ENCODE data around the gene FBRS. TPM values are rescaled to one million over a fixed set of nuclear protein-coding genes. Genes with fewer than 3 reads are reported as not detected.
A peak's percentile ranks its signal among the peaks of the same experiment; 100 is the strongest.

FBRS gene
- total RNA-seq, 2 donors from 2014 or later, result 42.3 to 42.5 TPM

DNA sequence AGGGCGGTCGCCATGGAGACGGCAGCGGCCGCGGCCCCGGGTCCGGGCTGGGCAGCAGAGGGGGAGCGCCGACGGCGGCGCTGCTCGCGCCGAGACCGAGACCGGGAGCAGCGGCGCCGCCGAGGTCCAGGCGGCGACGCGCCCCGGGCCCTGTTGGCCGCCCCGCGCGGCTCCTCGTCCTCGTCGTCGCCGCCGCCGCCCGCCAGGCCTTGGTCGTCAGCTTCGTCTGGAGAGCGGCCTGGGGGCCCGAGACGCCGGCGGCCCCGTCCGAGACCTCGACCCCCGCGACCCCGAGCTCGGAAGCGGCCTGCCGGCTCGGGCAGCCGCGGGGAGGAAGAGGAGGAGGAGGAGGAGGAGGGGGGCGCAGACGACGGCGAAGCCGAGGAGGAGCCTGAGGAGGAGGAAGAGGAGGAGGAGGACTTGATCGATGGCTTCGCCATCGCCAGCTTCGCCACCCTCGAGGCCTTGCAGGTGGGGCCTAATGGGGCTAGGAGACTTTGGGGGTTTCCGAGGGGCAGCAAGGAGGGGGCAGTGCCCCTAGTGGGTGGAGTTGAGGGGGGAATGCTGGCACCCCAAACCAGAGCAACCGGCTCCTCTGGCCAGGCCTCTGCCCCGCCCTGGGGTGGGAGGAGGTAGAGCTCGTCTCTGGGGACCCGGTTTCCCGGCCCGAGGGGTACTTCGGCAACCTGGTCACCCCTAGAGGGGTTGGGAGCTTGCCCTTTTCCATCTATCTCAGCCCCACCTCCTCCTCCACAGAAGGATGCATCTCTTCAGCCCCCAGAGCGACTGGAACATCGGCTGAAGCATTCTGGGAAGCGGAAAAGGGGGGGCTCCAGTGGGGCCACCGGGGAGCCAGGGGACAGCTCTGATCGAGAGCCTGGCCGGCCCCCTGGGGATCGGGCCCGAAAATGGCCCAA is 1.5 kb downstream of the FBRS start:
- DNase-seq (ENCODE audit: low spot score), result peak; percentile 84
- intact Hi-C loops (cut with DNase I), result loop anchor here in 1 of 2 donors (10.0 kb wide), 1 partner anchor 515 kb away; no protein-coding TSS in a partner anchor

DNA sequence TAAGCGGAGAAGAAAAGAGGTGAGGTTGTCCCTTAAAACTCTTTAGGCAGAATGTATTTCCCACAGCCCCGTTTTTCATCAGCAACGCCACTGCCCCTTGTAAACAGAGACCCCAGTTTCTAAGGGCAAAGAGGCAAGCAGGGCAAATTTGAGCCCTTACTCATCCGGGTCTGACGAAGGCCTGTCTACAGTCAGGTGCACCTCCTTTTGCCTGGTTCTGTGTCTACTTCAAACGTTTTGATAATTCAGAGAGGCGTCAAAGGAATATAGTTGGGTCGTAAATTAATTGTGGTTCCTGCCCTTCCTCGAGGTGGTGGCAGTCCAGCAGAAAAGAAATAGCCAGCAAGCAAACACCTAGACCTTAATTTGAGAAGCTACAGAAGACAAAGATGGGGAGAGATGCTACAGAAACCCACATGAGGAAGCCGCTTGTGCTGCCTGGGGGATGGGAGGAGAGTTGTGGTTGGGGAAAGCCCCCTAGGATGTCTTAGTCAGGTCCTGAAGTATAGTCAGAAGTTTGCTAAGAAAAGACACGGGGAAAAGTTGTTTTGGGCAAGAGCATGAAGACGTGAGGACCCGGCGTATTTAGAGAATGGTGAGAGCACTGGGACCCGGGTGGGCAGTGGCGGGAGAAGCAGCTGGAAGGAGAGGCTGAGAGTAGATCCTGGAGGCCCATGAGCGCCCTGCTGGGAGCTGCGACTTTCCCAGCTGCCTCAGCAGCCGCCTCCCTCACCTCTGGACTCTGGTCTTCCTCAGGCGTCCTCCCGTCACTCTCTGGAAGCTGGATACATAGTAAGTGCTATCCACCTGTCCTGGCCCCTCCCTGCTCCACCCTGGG is 2.4 kb downstream of the FBRS start:
- no peak for DNase-seq (ENCODE audit: low spot score)
- intact Hi-C loops (cut with DNase I), result loop anchor here in 1 of 2 donors (10.0 kb wide), 1 partner anchor 514 kb away; no protein-coding TSS in a partner anchor

DNA sequence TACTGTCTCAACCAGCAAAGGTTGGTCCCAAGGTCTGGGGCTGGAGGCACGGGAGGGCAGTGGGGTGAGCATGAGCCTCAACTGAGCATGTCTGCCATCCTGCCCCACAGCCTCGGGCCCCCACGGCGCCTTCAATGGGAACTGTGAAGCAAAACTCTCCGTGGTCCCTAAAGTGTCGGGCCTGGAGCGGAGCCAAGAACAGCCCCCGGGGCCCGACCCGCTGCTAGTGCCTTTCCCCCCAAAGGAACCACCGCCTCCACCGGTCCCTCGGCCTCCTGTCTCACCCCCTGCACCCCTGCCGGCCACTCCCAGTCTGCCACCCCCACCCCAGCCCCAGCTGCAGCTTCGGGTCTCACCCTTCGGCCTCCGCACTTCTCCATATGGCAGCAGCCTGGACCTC is 4.2 kb downstream of the FBRS start:
- no peak for DNase-seq (ENCODE audit: low spot score)
- intact Hi-C loops (cut with DNase I), result loop anchor here in 1 of 2 donors (10.0 kb wide), 1 partner anchor 512 kb away; no protein-coding TSS in a partner anchor

DNA sequence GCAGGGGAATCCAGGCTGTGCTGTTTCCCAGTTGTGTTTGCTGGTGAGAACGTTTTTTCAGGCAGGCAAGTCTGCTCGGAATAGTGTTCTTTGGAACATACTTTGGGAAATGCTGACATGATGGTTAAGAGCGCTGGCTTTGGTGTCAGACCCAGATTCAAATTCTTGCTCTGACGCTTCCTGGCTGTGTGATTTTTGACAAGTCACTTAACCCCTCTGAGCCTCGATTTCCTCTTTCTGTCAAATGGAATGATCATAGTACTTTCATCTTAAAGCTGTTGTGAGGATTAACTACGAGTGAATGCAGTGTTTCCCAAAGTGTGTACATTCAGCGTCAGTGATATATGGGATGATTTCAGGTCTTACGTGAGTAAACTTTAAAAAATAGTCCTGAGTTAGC is 4.8 kb downstream of the FBRS start:
- no peak for DNase-seq (ENCODE audit: low spot score)
- intact Hi-C loops (cut with DNase I), result loop anchor here in 1 of 2 donors (10.0 kb wide), 1 partner anchor 512 kb away; no protein-coding TSS in a partner anchor

DNA sequence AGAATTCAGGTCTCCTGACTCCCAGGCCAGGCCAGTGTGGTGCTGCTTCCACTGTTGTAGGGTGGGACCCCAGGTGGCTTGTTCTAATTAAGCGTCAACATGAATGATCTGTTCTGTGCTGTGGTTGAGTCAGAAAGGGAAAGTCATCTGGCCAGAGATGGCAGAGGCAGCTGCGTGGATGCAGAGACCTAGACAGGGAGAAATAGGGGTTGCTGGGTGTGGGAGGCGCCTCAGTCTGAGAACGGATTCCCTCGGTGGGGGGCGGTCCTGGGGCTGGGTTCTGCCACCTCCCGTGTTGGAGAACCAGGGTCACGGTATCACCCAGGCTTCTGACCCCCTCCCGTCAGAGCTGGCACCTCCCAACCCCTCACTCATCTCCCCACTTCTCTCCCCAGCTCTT is 5.6 kb downstream of the FBRS start:
- no peak for DNase-seq (ENCODE audit: low spot score)
- intact Hi-C loops (cut with DNase I), result loop anchor here in 1 of 2 donors (10.0 kb wide), 1 partner anchor 511 kb away; no protein-coding TSS in a partner anchor

DNA sequence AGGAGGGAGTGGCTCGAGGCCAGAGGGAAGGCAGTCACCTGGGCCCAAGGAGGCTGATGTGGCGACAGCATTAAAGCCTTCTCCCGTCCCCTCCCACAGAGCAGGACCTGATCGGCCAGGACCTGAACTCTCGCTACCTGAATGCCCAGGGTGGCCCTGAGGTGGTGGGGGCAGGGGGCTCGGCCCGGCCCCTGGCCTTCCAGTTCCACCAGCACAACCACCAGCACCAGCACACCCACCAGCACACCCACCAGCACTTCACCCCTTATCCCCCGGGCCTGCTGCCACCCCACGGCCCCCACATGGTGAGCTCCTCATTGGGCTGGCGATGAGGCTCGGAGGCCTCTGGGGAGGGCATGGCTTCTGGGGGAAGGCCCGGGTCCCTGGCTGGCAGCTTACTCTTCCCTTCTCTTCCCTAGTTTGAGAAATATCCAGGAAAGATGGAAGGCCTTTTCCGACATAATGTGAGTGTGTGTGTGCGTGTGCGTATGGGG is 6.4 kb downstream of the FBRS start:
- intact Hi-C loops (cut with DNase I), result loop anchor here in 1 of 2 donors (10.0 kb wide), 1 partner anchor 510 kb away; no protein-coding TSS in a partner anchor
- DNase-seq (ENCODE audit: low spot score), result no peak

DNA sequence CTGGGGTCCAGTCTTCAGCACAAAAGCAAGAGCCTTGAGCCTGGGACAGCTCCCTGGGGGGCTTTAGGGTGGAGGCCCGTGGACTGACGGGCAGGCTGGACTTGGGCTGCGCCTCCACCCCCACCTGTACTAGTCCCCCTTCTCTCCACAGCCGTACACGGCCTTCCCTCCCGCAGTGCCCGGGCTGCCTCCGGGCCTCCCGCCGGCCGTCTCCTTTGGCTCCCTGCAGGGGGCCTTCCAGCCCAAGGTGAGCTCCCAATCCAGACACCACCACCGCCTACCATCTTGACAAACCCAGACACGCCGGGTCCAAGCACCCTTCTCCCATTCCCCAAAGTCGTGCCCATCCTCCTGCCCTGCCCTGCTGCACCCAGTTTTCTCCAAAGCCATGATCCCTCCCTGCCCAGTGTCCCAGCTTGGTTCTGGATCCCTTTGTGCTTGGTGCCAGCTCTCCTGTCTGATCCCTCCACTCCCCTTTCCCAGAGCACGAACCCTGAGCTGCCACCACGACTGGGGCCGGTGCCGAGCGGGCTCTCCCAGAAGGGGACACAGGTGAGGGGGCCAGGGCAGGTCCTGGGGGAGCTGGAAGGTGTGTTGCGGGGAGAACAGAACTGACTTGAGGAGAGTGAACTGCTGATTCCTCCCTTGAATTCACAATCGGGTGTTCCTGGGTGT is 7.1 kb downstream of the FBRS start:
- DNase-seq (ENCODE audit: low spot score), result no peak
- intact Hi-C loops (cut with DNase I), result loop anchor here in 1 of 2 donors (10.0 kb wide), 1 partner anchor 510 kb away; no protein-coding TSS in a partner anchor

DNA sequence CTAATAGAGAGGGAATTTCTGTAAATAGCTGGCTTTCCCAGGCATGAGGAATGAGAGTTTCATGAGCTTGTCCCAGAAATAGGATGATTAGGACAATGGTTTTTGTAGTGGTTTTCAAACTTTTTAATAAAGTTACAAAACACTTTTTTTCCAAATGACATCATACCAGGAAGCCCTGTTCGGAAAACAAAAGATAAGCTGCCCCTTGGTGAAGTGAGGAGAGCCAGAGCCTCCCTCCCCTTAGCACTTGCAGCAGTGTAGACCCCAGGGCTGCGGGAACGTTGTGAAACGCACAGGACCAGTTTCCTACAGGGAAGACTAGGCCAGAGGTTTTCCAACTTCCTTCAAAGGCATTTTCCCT is 7.6 kb downstream of the FBRS start:
- DNase-seq (ENCODE audit: low spot score), result no peak
- intact Hi-C loops (cut with DNase I), result loop anchor here in 1 of 2 donors (10.0 kb wide), 1 partner anchor 509 kb away; no protein-coding TSS in a partner anchor

DNA sequence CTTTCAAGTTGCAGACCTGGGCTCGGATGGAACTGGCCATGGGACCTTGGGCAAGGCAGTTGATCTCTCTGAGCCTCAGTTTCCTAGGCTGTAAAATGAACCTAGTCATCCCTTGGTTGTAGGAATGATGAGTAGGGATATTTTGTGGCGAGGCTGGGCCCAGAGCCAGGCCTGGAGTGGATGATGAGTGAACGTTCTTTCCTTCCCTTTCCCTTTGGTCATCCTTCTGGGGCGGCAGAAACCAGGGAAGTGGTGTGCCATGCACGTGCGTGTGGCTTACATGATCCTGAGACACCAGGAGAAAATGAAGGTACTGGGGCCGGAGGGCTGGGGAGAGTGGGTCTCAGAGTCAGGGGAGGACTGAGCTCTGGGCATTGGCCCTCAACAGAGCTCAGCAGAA is 8.4 kb downstream of the FBRS start:
- no peak for DNase-seq (ENCODE audit: low spot score)
- intact Hi-C loops (cut with DNase I), result loop anchor here in 1 of 2 donors (10.0 kb wide), 1 partner anchor 508 kb away; no protein-coding TSS in a partner anchor

DNA sequence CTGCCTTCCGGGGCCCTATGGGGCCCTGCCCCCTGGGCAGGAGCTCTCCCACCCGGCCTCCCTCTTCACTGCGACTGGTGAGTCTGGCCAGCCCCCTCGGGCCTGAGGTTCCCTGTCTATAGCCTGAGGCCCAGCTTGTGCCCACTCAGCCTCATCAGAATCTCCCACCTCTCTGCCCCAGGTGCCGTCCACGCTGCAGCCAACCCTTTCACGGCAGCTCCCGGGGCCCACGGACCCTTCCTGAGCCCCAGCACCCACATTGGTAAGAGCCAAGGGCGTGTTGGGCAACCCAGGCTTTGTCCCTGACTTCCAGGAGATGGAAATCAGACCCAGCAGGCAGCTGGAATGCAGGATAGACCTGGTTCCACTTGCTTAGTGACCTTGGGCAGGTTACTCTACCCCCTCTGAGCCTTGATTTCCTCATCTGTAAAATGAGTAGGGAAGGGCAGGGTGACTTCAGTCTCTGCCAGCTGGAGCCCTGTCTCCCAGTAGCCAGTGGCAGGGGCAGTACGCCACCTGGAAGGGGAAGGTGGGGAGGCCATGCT is 9.2 kb downstream of the FBRS start:
- intact Hi-C loops (cut with DNase I), result loop anchor here in 1 of 2 donors (10.0 kb wide), 1 partner anchor 507 kb away; no protein-coding TSS in a partner anchor

DNA sequence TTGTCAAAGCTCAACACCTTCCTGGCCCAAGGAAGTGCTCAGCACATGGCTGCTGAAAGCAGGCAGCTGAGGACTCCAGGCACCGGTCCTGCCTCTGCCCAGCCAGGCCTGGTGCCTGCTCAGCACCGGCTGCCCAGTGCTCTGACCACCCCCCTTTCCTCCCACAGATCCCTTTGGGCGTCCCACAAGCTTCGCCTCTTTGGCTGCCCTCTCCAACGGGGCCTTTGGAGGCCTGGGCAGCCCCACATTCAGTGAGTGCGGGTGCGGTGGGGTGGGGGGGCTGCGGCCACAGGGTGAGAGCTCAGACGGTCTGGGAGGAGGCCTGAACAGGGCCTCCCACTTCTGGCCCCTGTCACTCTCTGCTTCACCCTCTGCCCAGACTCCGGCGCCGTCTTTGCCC is 10.2 kb downstream of the FBRS start:
- DNase-seq (ENCODE audit: low spot score), result no peak
- intact Hi-C loops (cut with DNase I), result loop anchor here in 1 of 2 donors (10.0 kb wide), 1 partner anchor 506 kb away; no protein-coding TSS in a partner anchor

More for the DNA sequence above, 9.2 kb downstream of the FBRS start:
- no peak for DNase-seq (ENCODE audit: low spot score)

DNA sequence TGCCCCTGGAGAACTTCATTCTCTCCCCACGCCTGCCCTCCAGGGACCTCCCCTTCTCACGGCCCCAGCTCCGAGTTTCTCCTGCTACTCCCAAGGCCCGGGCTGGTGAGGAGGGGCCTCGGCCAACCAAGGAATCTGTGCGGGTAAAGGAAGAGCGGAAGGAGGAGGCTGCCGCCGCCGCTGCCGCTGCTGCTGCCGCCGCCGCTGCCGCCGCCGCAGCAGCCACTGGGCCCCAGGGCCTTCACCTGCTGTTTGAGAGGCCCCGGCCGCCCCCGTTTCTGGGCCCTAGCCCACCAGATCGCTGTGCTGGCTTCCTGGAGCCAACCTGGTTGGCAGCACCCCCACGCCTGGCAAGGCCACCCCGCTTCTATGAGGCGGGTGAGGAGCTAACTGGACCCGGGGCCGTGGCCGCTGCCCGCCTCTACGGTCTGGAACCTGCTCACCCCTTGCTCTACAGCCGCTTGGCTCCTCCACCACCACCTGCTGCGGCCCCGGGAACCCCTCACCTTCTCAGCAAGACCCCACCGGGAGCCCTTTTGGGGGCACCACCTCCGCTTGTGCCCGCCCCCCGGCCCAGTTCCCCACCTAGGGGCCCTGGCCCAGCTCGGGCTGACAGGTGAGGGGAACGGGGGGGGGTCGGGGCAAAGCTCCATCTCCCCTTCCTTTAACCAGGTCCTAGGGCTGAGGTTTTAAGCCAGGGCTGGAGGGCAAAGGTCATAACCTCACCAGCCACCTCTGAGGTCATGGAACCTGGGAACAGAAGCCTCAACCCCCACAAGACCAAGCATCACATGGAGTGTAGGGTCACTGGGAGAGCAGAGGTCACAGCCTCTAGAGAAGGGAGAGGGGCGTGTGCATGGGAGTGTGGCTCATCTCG is 11.0 kb downstream of the FBRS start:
- DNase-seq (ENCODE audit: low spot score), result no peak
- intact Hi-C loops (cut with DNase I), result loop anchor here in 1 of 2 donors (10.0 kb wide), 1 partner anchor 506 kb away; no protein-coding TSS in a partner anchor

DNA sequence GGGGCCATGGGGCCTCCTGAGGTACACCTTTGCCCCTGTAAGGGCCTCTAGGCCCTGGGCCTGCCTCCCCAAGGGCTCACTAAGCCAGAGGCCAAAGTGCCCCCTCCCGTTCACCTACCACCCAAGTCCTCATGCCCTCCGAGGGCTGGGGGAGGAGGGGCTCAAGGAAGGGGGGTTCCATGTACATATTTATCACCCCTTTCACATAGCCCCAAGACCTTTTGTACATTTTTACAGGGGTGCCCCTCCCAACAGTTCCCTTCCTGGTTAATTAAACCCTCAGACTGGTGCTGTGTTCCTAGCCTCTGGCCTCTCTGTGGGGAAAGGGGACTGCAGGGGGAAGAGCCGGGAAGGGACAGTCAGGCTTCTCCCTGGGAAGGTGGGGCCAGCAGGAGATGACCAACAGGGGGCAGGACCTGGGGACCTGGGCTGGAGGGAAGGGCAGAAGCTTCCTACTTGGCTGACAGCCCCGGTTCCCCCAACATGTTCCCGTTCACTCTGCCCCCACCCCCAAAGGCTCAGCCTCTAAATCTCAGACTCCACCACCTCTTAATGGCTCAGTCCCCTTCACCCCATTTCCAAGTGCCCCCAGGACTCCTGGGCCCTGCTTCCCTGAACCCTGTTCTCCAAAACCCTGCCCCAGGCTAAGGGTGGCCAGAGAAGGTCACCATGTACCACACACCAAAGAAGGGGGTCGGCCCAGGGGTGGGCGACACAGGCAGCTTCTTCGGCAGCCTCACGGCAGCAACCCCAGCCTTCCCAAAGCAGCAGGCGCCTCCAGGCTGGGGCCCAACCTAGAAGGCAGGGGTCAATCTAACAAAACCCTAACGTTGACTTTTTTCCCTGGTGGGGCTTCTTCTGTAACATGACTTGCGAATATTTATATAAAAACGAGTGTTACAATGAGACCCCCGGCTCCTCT is 11.9 kb downstream of the FBRS start:
- no peak for DNase-seq (ENCODE audit: low spot score)
- intact Hi-C loops (cut with DNase I), result loop anchor here in 1 of 2 donors (10.0 kb wide), 1 partner anchor 505 kb away; no protein-coding TSS in a partner anchor

DNA sequence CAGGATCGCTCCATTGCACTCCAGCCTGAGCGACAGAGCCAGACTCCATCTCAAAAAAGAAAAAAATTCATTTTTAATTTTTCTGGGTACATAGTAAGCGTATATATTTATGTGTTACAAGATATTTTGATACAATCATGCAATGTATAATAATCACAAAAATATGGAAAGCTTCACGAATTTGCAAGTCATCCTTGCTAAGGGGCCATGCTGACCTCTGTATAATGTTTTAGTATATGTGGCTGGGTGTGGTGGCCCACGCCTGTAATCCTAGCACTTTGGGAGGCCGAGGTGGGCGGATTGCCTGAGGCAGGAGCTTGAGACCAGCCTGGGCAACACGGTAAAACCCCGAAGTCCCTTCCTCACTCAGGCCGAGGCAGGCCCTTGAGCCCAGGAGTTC is 16.9 kb downstream of the FBRS start:
- DNase-seq (ENCODE audit: low spot score), result no peak
- intact Hi-C loops (cut with DNase I), result loop anchor here in 1 of 2 donors (5.0 kb wide), 1 partner anchor 48 kb away; no protein-coding TSS in a partner anchor

DNA sequence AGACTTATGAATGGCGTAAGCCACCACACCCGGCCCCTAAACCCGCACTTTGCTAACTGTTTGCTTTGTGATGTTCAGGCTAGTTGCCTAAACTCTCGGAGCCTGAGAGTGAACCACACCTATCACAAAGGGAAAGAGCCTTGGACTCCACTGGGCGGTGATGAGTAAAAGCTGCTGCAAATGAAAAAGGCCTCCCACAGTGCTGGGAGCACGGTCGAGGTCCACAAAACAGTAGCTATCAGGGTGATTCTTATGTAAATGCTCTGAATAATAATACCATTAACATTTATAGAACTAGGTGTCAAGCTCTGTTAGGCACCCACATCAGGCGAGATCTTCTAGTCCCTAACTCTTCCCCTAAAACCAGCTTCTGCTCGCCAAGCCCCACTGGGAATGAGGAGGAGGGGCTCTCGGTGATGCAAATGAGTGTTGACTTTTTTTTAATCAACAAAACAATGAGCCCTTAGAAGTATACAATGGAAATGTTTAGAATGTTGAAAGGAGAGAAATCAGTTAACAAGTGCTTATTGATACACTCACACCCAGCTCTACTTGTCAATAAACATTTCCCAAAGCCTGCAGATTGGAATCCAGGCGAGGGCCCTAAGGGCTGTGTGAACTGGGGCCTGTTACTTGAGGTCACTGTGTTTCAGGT is 19.8 kb downstream of the FBRS start:
- DNase-seq (ENCODE audit: low spot score), result no peak
- intact Hi-C loops (cut with DNase I), result loop anchor here in 1 of 2 donors (5.0 kb wide), 1 partner anchor 51 kb away; no protein-coding TSS in a partner anchor

DNA sequence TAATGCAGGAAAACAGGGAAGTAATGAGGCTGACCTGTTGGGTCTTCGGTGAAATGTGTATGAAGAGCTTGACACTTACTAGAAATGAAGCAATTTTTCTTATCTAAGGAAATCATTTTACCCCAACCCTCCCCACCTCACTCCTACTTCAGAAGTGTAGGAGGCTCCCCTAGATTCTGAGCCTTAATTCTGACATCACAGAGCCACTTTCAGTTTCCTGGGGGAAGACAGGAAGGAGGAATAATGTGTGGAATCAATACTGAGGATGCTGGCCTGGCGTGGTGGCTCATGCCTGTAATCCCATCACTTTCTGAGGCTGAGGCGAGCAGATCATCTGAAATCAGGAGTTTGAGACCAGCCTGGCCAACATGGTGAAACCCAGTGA is 20.3 kb downstream of the FBRS start:
- no peak for DNase-seq (ENCODE audit: low spot score)
- intact Hi-C loops (cut with DNase I), result loop anchor here in 1 of 2 donors (5.0 kb wide), 1 partner anchor 51 kb away; no protein-coding TSS in a partner anchor
